ENCODE measurements around the gene NEK4. TPM values are rescaled to one million over a fixed set of nuclear protein-coding genes. Genes with fewer than 3 reads are reported as not detected.
A peak's percentile ranks its signal among the peaks of the same experiment; 100 is the strongest.

NEK4 gene
- total RNA-seq (ENCODE audit: insufficient read depth, low replicate concordance) = 24.3 TPM

GRCh38 chr3:52770496-52771333 lies at the start of gene NEK4:
Gene NEK4 (minus strand): TSS chr3:52770940. CDS start chr3:52770746, 194 bp downstream.
- DNase-seq (ENCODE audit: low spot score) = peak; percentile 95

- DNase-seq (ENCODE audit: low spot score) = no peak
These were observed 49.2 kb upstream of the NEK4 start for GRCh38 chr3:52819936-52820335.

DNA sequence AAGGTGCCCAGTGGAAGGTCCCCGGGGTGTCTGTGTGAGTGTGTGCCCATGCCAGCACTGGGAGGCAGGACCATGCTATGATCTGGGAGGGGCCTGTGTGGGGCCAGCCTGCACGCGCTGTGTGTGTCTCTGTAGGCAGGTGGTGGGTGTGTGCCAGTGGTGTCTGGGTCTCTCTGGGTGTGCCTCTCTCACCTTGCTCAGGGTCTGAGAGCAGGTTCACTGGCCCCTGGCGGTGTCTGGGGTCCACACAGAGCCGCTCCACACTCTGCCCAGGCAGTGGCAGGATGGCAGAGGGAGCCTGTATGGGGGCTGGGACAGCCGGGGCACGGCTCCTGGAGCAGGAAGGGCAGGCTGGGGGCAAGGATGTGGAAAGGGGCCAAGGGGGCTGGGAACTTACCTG lies 47.1 kb upstream of the NEK4 start:
- no peak for DNase-seq (ENCODE audit: low spot score)

GRCh38 chr3:52817221-52817620 lies 46.5 kb upstream of the NEK4 start:
- DNase-seq (ENCODE audit: low spot score) = no peak

GRCh38 chr3:52816654-52817053 lies 45.9 kb upstream of the NEK4 start:
- no peak for DNase-seq (ENCODE audit: low spot score)

- no peak for DNase-seq (ENCODE audit: low spot score)
These were observed 45.5 kb upstream of the NEK4 start for GRCh38 chr3:52816199-52816598.

GRCh38 chr3:52813810-52814209 lies 43.1 kb upstream of the NEK4 start:
- no peak for DNase-seq (ENCODE audit: low spot score)

GRCh38 chr3:52811452-52812011 lies 40.8 kb upstream of the NEK4 start:
- no peak for DNase-seq (ENCODE audit: low spot score)

DNA sequence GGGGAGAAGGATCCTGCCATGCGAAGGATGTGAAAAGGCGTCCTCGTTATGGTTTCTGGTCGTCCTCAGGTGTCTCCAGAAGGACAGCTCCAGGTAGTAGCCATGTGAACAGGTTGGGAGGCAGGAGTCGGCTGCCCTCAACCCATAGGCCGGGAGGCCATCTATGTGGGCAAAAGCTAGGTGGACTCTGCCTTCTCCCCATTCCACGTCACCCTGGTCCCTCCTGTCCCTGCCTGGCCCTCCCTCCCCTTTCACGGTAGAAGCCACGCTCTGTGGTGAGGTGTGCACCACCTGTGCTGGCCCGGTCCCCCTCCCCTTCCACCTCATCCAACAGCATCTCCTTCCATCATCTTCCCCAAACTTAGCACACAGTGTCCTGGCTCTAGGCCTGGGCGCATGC lies 40.2 kb upstream of the NEK4 start:
- no peak for DNase-seq (ENCODE audit: low spot score)

- no peak for DNase-seq (ENCODE audit: low spot score)
These were observed 39.1 kb upstream of the NEK4 start for GRCh38 chr3:52809662-52810377.

GRCh38 chr3:52809149-52809548 lies 38.4 kb upstream of the NEK4 start:
- DNase-seq (ENCODE audit: low spot score) = no peak

GRCh38 chr3:52805270-52806039 lies 34.7 kb upstream of the NEK4 start:
- no peak for DNase-seq (ENCODE audit: low spot score)

DNA sequence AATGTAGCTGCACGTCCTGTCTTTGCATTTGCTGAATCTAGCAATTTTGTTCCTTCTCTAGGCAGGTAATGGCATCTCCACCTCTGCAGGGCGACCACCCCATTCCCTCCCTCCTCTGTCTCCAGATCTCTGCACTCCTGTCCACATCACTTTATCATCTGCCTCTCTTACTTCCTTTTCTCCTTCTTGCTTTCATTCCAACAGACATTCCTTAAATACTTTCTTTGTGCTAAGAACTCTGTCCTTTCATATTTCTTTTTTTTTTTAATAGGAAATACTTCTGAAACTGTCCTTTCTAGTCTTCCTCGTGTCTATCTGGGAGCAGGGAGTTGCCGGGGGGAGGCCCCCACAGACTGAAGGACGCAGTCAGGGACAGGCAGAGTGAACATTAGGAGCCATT lies 31.1 kb upstream of the NEK4 start:
- DNase-seq (ENCODE audit: low spot score) = no peak

DNA sequence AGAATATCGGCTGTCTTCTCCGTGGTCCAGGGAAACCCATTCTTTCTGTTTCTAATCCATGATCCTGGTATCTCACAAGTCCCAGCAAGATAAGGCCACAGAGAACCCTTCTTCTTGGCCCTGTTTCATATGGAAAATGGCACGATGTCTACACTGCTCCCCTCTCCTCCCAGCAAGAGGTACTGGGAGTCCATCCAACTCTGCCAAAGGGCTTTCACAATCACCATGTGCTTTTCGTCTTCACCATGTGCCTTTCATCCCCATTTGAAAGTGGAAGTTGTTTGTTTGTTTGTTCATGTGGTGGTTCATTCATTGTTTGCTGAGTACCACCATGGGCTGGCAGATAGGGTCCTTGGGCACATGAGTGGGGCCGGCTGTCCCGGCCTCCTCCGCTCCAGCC lies 29.3 kb upstream of the NEK4 start:
- DNase-seq (ENCODE audit: low spot score) = no peak

GRCh38 chr3:52798978-52799476 lies 28.3 kb upstream of the NEK4 start:
- no peak for DNase-seq (ENCODE audit: low spot score)

DNA sequence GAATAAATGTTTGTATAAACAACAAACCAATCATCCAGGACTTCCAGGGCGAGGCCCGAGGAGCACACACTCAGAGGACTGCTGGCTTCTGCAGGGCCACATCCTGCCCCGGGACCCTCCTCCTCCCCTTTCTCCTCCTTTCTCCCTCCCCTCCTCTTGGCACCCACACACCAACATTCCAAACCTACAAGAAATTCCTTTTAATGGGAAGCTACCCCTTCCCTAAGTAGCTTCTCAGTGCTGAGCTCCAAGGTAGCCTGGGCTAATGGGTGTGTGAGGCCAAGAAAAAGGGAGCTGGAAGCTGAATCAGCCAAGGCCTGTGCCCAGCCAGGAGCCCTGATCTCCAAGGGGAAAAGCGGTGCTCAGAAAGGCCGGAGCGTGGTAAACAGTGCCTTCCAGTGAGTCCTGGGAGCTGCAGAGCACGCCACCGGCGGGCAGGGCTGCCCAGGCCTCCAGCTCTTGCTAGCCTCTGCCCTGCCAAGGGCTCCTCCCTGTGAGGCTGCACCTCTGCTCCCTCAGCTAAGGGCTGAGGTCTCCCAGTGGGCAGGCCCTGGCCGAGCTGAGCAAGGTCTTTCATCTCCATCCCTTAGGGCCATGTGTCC lies 27.7 kb upstream of the NEK4 start:
- no peak for DNase-seq (ENCODE audit: low spot score)

- no peak for DNase-seq (ENCODE audit: low spot score)
These were observed 25.7 kb upstream of the NEK4 start for GRCh38 chr3:52796411-52796810.

DNA sequence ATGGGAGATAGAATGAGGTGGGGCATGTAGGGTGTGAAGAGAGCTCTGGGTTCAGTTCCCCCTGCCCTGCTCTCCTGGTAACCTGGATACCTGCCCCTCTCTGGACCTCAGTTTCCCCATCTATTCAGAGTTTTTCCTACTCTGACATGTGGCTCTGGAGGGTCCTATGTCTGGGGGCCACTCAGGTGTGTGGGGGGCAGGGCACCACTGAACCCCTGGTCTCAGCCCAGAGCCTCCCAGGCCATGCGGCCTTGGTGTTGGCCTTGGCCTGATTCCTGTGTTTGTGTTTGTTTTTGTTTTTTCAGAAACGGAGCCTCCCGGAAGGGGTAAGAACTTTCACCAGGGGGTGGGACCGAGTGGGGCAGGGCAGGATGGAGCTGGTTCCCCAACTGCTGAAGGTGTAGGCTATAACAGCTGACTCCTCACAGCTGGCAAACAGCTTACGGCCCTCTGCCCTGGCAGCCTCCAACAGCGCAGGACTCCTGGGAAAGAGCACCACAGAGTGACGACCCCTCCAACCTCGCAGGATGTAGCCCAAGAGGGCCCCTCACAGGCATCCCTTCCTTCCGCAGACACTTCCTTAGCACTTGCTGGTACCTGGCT lies 24.7 kb upstream of the NEK4 start:
- no peak for DNase-seq (ENCODE audit: low spot score)

- no peak for DNase-seq (ENCODE audit: low spot score)
These were observed 23.9 kb upstream of the NEK4 start, which contains the start of gene ITIH3 for GRCh38 chr3:52794612-52795099. Gene ITIH3 (plus strand): TSS chr3:52794796. CDS start chr3:52794804, 8 bp downstream.

Measured in umbilical cord (tissue), 2 donors.